ENCODE results near the gene PLCB4.

GRCh38 chr20:9395971-9396370 is 327.1 kb downstream of the PLCB4 start:
- TF ChIP-seq POLR2A (IDR thresholded peaks at IDR 0.05; ENCODE audit: low read depth, low read length) (no peak), POLR2AphosphoS5 (IDR thresholded peaks at IDR 0.05; ENCODE audit: low read depth, low read length) (no peak), POU2F2 (IDR thresholded peaks at IDR 0.05; ENCODE audit: low read depth, low read length) (no peak), TAF1 (IDR thresholded peaks at IDR 0.05; ENCODE audit: low read depth, low read length) (no peak), SPI1 (IDR thresholded peaks at IDR 0.05; ENCODE audit: low read depth, low read length) (no peak)
